IPS DF 19.7 (cell line): ENCODE data around the gene LYPLAL1.
"Not testable (repeated sequence)": the region's sequence is repeated elsewhere in the genome, so short reads cannot be mapped to it uniquely, and the experiment has no call there.

Source experiments
- DNase-seq: peaks from one replicate; pipeline ENCODE4 v3.0.0-alpha.2; 2013; ENCODE audit warnings: low read depth, low spot score

Gene LYPLAL1

DNA sequence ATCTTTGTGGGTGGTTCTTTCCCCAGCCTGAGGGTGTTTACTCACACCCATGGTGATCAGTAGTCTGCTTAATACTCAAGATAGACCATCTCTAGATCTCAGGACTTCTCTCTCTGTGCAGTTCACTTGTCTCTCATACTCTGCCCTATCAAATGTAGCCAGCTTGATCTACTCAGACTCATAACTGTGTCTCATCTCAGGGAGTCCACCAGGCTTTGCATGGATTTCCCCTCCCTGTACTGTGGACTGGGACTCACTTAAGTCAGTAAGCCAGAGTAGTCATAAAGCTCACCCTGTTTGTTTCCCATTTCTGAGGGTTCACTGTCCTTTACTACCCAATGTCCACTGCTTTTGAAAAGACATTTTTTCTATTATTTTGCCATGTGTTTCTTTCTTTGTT, 41.8 kb downstream of the LYPLAL1 start:
- no peak for DNase-seq

DNA sequence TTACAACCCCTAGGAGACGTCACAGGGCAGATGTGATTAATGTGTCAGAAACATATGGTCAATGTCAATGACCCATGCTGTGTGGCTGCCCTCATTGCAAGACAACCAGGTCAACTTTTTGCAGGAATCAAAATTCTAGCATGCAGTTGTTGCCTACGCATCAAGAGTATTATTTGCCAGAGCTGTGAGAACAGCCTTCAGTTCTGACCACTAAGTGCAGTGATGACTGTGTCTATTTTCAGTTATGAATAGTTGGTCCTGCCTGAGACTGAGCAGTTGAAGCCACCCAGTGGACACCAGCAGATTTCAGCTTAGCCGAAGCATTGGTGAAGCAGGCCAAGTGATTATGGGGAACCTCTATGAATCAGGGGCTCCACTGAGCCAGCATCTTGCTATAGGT, 47.3 kb downstream of the LYPLAL1 start:
- DNase-seq, result no peak

DNA sequence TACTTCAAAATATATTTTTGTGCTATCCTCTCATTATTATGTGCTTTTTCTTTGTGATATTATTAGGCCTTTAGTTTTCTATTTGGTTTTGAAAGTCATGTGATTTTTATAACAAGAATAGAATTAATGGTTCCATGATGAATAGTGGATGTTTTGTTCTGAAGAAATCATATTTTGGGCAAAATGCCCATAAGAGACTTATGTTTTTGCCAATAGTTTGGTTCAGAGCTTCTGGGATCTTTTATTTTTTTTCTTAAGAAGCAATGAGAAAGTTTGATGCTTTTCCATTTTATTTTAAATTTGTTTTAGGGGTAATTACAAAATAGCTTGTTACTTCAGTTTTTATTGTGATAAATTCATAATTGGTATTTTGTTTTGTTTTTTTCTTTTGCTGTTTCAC, 49.8 kb downstream of the LYPLAL1 start:
- DNase-seq, result no peak

DNA sequence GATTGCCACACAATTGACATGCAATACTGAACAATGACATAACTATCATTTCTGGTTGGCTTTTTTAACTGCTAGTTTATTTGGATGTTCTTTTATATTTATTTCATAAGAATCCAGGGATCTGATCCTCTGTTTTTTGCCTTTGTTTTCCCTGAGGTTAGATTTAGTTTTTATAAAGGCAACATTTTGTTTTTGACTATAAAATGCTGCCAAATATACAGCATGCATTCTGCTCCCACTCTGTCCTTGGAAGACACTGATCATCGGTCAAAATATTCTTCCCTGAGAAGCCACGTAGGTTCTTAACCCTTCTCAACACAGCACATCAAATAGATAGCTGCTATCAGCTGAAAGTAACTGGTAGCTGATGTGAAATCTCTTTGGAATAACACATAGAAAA, 52.5 kb downstream of the LYPLAL1 start:
- no peak for DNase-seq

DNA sequence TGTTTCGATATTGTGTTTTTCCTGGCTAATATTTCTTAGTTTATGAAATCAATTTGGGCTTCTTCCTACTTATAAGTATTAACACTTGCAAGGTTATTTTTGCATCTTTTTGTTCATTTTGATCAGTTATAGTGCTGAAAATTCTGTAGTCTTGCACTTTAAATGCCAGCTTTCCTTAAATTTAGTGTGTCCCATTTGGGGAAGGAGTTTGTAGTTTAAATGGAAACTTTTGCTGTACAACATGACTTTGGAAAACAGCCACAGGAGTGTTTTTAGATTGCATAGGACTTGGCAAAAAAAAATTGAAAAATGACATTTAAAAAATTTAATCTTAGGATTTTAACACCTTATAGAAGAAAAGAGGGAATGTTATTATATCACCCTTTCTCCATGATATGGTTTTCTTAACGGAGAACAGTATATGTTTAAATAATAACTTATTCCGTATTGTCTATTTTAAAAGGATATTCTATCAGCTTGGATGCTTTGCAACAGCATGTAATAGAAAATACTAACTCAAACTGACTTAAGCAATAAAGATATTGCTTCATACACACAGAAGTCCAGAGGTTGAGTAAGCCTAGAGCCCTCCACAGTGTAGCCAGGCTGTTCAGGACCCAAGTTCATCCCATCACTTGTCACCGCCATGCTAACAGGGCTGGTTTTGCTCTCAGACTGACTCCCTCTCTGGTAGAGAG, 53.8 kb downstream of the LYPLAL1 start:
- no peak for DNase-seq

DNA sequence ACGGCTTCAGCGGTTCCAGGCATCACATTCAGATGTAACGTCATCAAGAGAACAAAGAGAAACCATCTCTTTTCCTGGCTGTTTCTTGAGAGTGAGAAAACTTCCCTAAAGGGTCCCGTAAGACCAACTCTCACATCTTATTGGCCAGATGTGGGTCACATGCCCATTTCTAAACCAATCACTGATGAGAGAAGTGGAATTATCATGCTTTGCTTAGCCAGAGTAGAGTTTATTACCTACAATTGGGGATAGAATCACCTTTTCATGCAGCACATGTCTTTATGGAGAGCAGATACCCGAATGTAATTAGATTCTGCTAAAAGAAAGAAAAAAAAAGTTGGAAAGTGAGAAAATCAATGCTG, 54.4 kb downstream of the LYPLAL1 start:
- DNase-seq, result no peak

DNA sequence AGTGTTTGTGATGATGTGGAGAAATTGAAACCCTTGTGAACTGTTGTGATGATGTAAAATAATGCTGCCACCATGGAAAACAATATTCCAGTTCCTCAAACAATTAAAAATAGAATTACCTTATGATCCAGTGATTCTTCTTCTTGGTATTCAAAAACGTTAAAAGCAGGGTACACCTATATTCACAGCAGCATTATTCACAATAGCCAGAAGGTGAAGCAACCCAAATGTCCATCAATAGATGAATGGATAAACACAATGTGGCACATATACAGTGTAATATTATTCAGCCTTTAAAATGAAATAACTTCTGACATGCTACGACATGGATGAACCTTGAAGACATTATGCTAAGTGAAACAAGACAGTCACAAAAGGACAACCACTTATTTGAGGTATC, 59.2 kb downstream of the LYPLAL1 start:
- no peak for DNase-seq

DNA sequence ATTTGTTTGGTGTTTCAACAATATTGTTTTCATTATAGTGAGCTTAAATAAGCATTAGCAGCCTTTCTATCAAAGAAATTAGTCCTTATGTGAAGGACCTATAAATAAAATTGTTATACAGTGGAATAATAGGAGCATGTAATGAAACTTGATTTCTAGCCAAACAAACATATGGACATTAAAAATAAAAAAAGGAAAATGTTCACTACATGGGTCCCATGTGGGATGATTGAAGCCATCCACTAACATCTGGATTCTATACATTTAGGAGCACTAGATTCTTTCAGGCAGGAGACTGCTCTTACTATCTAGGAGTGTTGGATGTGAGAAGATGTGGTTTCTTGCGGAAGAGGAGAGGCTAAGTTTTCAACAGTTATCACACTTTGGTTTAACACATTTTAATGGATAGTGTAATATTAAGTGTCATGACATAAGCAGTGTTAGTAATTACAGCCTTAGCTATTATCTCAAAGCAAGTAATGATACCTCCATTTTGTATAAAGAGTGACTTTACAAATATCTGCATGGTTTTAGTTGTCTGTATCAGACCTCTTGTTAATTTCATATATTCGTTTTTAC, 62.3 kb downstream of the LYPLAL1 start:
- no peak for DNase-seq

DNA sequence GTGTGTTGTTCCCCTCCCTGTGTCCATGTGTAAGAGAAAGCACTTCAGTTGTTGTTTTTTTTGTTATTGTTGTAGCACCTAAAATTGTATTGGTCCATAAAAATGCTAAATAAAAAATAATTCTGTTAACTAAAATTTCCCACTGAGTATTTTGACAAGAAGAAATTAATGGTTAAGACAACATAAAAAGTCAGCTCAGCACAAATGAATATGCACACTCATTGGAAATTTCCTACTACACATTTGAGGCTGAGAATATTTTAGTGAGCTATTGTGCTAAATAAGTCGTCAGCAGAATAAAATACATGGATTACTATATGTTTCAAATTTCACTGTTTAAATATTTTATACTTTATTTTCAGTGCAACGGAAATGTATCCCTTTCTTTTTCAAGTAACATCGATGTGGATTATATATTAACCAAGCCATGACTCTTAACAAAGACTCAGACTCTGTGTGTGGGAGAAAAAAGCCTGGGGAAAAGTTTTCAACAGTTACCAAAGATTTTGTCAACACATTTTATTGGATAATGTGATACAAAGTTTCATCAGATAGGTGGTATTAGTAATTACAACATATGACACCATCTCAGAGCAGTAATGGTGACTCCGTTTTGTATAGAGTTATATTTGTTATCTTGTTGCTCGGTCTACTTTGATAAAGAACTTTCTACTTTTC, 63.4 kb downstream of the LYPLAL1 start:
- no peak for DNase-seq

DNA sequence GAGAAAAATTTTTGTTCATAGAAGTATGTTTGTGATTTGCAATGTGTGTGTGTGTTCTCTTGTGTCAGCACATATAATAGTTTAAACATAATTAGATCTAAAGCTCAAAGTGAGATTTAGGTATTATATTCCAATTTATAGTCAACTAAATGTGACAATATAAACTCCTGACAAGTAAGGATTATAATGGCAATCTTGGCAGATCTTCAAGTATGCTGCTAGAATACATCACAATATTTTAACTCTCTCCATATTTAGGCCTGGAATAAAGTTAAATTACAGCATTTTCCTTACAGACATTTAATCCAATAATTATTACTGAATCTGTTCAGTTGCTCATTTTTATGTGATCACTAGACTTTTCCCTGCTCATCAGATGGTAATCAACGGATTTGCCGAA, 65.8 kb downstream of the LYPLAL1 start:
- no peak for DNase-seq

DNA sequence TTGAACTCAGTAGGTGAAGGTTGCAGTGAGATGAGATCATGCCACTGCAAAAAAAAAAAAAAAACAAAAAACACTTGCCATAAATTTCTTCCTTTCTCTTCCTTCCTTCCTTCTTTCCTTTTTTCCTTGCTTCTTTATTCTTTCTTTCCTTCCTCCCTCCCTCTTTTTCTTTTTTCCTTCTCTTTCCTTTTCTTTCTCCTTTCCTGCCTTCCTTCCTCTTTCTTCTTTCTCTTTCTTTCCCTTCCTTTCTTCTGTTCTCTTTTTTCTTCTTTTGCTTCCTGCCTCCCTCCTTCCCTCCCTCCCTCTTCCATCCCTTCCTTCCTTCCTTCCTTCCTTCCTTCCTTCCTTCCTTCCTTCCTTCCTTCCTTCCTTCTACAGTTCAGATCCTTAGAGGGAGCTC, 71.2 kb downstream of the LYPLAL1 start:
- DNase-seq, result no peak

DNA sequence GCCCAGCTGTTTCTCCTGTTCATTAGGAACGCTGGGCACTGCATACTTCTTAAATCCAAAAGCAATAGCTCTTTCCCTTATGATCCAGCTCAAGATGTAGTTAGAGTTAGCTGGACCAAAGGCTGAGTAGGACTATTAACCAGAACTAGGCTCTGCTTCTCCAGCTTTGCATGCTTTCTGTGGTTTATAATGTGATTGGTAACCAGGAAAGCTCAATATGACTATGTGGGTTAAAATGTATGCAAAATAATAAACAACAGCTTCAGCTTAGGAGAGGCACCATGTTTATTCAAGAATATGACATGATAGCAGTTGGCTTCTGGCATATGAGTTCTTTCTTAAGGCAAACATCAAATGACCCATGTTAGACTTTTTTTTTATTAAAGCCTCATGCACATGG, 73.8 kb downstream of the LYPLAL1 start:
- no peak for DNase-seq

DNA sequence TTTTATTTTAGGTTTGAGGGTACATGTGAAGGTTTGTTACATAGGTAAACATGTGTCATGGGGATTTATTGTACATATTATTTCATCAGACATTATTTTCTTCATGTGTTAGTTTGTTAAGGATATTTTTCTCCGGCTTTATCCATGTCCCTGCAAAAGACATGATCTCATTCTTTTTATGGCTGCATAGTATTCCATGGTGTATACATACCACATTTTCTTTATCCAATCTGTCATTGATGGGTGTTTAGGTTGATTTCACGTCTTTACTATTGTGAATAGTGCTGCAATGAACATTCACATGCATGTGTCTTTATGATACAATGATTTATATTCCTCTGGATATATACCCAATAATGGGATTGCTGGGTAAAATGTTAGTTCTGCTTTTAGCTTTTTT, 76.8 kb downstream of the LYPLAL1 start:
- not testable (repeated sequence) for DNase-seq

DNA sequence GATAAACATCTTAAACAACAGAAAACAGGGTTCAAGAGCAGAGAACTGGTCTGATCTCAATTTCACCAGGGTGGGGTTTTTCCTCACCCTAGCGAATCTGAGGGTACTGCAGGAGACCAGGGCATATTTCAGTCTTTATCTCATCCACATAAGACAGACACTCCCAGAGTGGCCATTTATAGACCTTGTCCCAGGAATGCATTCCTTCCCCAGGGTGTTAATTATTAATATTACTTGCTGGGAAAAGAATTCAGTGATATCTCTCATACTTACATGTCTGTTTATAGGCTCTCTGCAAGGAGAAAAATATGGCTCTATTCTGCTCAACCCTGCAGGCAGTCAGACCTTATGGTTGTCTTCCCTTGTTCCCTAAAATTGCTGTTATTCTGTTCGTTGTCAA, 84.1 kb downstream of the LYPLAL1 start:
- no peak for DNase-seq

DNA sequence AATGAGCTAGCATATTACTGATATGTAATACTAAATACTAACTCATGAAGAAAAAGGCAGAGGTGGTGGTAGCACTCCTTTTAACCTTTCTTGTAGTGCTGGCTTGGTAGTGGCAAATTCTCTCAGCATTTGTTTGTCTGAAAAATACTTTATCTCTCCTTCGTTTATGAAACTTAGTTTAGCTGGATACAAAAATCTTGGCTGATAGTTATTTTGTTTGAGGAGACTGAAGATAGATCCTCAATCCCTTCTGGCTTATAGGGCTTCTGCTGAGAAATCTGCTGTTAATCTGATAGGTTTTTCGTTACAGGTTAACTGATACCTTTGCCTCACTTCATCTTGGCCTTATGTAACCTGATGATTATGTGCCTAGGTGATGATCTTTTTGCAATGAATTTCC, 87.8 kb downstream of the LYPLAL1 start:
- DNase-seq, result no peak
